Tongue (tissue), 2 donors: ENCODE data around the gene ANKRD55. TPM values are rescaled to one million over a fixed set of nuclear protein-coding genes. Genes with fewer than 3 reads are reported as not detected.
A peak's percentile ranks its signal among the peaks of the same experiment; 100 is the strongest.

Experiments used
- DNase-seq: peaks from one replicate; pipeline ENCODE4 v3.0.0-alpha.2; 2015
- total RNA-seq: library from RNA; depleted of rRNA; stranded (reverse); fragments of >200 nt; gene quantifications from one replicate; pipeline ENCODE4 v1.2.3, GENCODE V29; 2014

Gene ANKRD55
- total RNA-seq, 1 donor from 2014 or later: not detected

GRCh38 chr5:56076486-56076885 lies 156.6 kb downstream of the ANKRD55 start:
- no peak for DNase-seq

DNA sequence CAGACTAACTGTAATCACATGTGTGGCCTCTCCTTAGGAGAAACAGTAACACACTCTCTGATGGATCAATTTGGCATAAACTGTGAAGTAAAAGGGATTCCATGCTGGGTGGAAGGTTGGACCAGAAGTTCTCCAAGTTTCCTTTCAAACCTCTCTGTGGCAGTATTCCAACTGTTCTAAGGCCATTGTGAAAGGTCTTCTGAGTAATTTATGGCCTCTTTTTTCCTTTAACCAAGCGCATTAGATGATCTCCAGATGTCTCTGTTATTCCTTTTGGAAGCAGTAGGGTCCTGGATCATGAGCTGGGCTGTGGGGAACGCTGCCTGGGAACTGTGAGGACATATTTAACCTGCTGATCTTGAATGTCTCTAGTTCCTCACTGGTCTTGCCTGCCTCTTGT lies 157.8 kb downstream of the ANKRD55 start:
- DNase-seq: peak; percentile 74

GRCh38 chr5:56072863-56073766 lies 160.0 kb downstream of the ANKRD55 start:
- no peak for DNase-seq

DNA sequence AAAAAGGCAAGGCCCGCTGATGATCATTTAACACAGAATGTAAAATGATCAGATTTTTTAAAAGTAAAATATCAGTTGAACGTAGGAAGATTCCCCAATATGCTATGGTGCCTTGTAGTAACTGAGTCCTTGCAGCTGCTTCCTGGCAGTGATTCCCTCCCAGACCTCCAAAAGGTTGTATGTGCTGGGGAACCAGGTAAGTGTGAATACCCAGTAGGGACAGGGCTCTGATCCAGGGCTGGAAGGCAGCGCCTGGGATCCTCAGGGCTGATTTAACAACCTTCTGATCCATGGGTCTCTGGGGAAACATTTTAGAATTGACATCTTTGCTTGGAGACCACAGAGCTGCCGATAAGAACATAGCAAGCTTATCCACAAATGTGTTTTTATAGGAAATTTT lies 161.7 kb downstream of the ANKRD55 start:
- no peak for DNase-seq

DNA sequence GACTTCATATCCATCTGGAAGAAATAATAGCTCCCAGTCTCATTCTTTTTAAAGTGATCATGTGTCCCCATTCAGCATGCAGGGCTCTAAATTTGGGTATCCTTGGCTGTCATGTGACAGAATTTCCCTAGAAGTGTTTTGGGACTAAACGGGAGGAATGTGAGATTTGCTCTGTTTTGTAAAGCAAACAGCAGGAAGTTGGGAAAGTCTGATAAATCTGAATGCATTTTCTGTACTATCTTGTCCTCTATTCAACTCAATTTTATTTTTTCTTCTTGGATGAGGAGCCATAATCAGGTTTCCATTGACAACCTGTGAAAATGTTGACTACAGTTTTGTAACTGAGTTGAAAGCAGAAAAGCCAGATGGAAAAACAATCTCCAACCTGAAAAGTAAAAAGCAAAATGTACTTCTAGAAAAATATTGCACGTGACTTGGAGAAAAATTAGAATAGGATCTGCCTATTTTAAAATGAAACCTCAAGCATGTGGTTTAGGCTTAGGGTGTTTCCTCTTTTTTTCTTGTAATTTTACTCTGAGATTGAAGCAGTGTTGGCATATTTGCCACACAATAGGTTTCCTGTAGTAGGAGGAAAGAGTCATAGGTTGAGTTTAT lies 162.2 kb downstream of the ANKRD55 start:
- peak; percentile 35 for DNase-seq

GRCh38 chr5:56069652-56070226 lies 163.4 kb downstream of the ANKRD55 start:
- no peak for DNase-seq

- DNase-seq: no peak
These were observed 166.1 kb downstream of the ANKRD55 start for GRCh38 chr5:56066931-56067450.

- DNase-seq: no peak
These were observed 168.1 kb downstream of the ANKRD55 start for GRCh38 chr5:56064984-56065383.

GRCh38 chr5:56060276-56061110 lies 172.6 kb downstream of the ANKRD55 start:
- no peak for DNase-seq

- DNase-seq: no peak
These were observed 173.3 kb downstream of the ANKRD55 start for GRCh38 chr5:56059854-56060253.

DNA sequence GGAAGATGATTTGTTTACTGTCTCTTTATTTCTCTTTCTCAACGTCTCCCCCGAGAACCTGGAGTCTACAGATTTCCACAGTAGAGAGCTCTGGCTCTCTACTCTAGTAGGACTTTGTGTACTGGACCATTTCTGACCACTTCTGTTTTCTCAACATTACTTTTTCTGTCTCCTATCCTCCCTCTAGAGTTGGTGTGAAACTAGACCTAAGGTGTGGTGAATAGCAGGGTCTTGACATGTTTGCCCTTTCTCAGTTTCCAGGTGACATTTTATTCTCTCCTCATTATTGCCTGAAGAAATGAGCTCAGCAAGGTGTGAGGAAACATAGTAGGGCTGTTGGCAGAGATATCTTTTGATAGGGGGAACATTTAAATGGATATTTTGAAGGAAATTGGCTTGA lies 176.3 kb downstream of the ANKRD55 start:
- DNase-seq: no peak

DNA sequence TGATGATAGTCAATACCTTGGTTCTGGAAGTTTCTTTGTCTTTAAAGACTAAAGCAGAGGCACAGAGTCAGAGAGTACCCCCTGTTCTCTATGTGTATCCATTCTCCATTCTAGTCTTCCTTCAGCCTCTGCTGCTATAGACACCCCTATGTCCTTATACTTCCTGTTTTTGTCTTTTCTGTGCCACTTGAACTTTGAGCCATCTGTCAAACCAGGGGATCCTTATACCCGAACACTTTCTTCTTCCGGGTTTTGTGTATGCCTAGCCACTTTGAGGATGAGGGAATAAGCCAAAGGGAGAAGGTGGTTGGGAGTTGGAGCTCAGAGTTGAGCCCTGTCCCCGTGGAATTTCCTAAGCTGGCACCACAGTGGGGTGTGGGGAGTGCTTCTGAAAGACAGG lies 177.3 kb downstream of the ANKRD55 start:
- DNase-seq: no peak

GRCh38 chr5:56055287-56055686 lies 177.8 kb downstream of the ANKRD55 start:
- DNase-seq: no peak

DNA sequence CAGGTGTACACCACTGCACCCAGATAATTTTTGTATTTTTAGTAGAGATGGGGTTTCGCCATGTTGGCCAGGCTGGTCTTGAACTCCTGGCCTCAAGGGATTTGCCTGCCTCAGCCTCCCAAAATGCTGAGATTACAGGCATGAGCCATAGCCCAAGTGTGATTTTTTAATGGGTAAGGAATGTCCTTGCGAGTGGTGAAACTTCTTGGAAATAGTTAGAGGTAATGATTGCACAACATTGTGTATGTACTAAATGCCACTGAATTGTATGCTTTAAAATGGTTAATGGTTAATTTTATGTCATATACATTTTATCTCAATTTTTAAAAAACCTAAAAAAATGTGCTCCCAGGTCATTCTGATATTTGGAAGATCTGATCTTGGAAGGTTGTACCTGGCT lies 178.5 kb downstream of the ANKRD55 start:
- DNase-seq: no peak

DNA sequence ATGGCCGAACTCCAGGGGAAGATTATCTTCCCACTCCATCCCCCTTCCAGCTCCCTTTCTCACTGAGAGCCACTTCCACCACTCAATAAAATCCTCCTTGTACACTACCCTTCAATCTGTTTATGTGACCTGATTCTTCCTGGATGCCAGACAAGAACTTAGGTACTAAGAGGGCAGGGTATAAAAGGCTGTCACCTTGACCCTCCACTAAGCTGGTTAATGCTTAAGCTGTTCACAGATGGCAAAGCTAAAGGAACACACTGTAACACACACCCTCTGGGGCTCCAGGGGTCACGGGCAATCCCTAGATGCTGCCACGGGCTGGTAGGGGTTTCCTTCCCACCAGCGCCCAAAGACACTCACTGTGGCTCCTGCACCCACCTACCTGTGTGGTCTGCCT lies 179.8 kb downstream of the ANKRD55 start:
- DNase-seq: no peak

- no peak for DNase-seq
These were observed 180.4 kb downstream of the ANKRD55 start for GRCh38 chr5:56052735-56053134.

DNA sequence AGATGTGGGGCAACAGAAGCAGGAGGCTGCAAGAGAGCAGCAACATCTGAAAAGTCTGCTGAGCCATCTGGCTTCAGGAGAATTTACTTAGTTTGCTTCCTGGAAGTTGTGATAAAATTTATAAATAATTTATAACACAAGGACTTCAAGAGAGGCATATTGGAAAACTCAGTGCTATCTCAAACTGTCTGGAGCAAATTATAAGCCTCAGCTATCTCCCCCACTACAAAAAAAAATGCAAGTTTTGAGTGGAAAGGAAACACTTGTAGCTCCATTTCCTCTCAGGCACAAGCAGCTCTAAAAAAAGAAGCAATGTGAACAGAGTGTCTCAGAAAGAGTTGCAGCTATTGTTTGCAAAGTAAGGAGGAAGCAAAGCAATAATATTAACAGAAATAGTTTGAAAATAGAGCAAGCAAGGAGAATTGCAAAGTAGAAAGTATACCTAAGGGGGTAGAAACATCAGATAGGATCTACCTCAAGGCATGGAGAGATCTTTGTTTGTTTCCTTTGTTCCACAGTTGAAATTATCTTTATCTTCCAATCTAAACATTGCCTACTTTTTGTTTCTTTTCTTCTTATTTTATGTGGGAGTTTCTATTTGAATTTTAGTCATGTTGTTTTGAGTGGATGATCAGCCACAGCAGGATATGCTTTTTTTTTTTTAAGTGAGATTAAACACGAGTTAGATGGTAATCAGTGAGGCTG lies 182.4 kb downstream of the ANKRD55 start:
- DNase-seq: no peak
